ENCODE results near the gene DYNC2LI1.

GRCh38 chr2:43810452-43810851, 36.6 kb downstream of the DYNC2LI1 start:
- TF ChIP-seq CTCF (conservative IDR thresholded peaks at IDR 0.05; ENCODE audit: low read depth, low read length) (no peak), EZH2 (IDR thresholded peaks at IDR 0.05; ENCODE audit: low read length, unreplicated experiment) (no peak), EZH2phosphoT487 (IDR thresholded peaks at IDR 0.05; ENCODE audit: borderline replicate concordance, low read length) (no peak)

All from PC-3 (cell line).